K562 (cell line): ENCODE results near the gene TEX14. TPM values are rescaled to one million over a fixed set of nuclear protein-coding genes. Genes with fewer than 3 reads are reported as not detected.

ENCODE experiments used
- ATAC-seq: fragments of 200-7000 bp; cut with Tn5 transposase; 3 replicates; pipeline ENCODE4 v1.9.1; 2020; ENCODE audit warnings: moderate library complexity
- BruUV-seq: library from RNA; stranded (reverse); fragments of 400-500 nt; replicated peaks from 2 replicates; lab custom pipeline; 2021; lab: Mats Ljungman, UMichigan
- CTCF ChIA-PET: fragments of 300-600 bp; formaldehyde crosslinking; extraction: SDS; loops from one replicate; lab custom pipeline; 2021; ENCODE audit warnings: low intra/inter-chr PET ratio; lab: Yijun Ruan, JAX
- POLR2A ChIA-PET: fragments of 300-600, 350-650 bp; sonication (Branson Sonifier 250); formaldehyde crosslinking; extraction: SDS; loops from one replicate; lab custom pipeline; 2021; ENCODE audit warnings: antibody characterized with exemption, inconsistent platforms; lab: Yijun Ruan, JAX
- DNase-seq, 4 experiments: peaks; one replicate each; pipeline versions ENCODE4 v3.0.0 to v3.0.0-alpha.2; 2011 to 2018; ENCODE audit warnings: low spot score in 3 of 4, mixed read lengths in 3 of 4; ENCODE audit errors: extremely low read depth in 1 of 4
- FAIRE-seq: peaks from 2 replicates; lab custom pipeline; 2011; peaks lifted over from hg19 to GRCh38; lab: Jason Lieb, UNC
- H2AFZ ChIP-seq: 2 replicates; pipeline ENCODE4 v1.6.0; 2011; ENCODE audit warnings: low read depth, low read length, control low read depth, inconsistent platforms
- H3K27ac ChIP-seq: fragments of 200-600 bp; 3 replicates; pipeline ENCODE4 v1.8.0; 2011; ENCODE audit warnings: low read depth, mild to moderate bottlenecking, control low read depth, inconsistent platforms, low read length, moderate library complexity, mixed read lengths; ENCODE audit errors: extremely low read depth
- H3K27me3 ChIP-seq, 2 experiments: fragments of 300-600 bp in 1 of 2; 2 replicates in 1 of 2; 3 replicates in 1 of 2; pipeline versions ENCODE4 v1.6.0 to v1.8.0; 2011; ENCODE audit warnings: inconsistent platforms in 2 of 2, low read length in 2 of 2, mild to moderate bottlenecking in 1 of 2, mixed read lengths in 1 of 2, moderate library complexity in 1 of 2; ENCODE audit not compliant: control insufficient read depth in 2 of 2, insufficient read depth in 2 of 2
- H3K36me3 ChIP-seq: fragments of 300-600 bp; 3 replicates; pipeline ENCODE4 v1.8.0; 2011; ENCODE audit warnings: mild to moderate bottlenecking, low read length, inconsistent platforms; ENCODE audit not compliant: control insufficient read depth, insufficient read depth
- H3K4me1 ChIP-seq, 2 experiments: fragments of 200-600 bp in 1 of 2; replicated peaks in 1 of 2; 2 replicates in 1 of 2; 3 replicates in 1 of 2; pipeline versions ENCODE4 v1.5.1 to v1.8.0; 2011; ENCODE audit warnings: inconsistent platforms in 2 of 2, low read length in 2 of 2, mild to moderate bottlenecking in 1 of 2, mixed read lengths in 1 of 2, moderate library complexity in 1 of 2; ENCODE audit not compliant: control insufficient read depth in 2 of 2, insufficient read depth in 2 of 2
- H3K4me2 ChIP-seq: 2 replicates; pipeline ENCODE4 v1.6.1; 2011; ENCODE audit warnings: low read length, control low read depth, inconsistent platforms, mixed read lengths; ENCODE audit not compliant: insufficient read depth
- H3K4me3 ChIP-seq: fragments of 200-600 bp; sonication (generic), shearing (Covaris generic); 2 replicates; pipeline ENCODE4 v1.5.1; 2016; ENCODE audit warnings: control low read depth, inconsistent platforms
- H3K79me2 ChIP-seq: fragments of 200-600 bp; 3 replicates; pipeline ENCODE4 v1.8.0; 2011; ENCODE audit warnings: low read length, inconsistent platforms; ENCODE audit not compliant: control insufficient read depth, insufficient read depth
- H3K9ac ChIP-seq, 2 experiments: 2 replicates each; pipeline versions ENCODE4 v1.6.0 to v1.6.1; 2011; ENCODE audit warnings: low read depth in 2 of 2, low read length in 2 of 2, control low read depth in 1 of 2, inconsistent platforms in 1 of 2, mild to moderate bottlenecking in 1 of 2, mixed read lengths in 1 of 2; ENCODE audit not compliant: insufficient read depth in 1 of 2
- H3K9me1 ChIP-seq: one replicate; pipeline ENCODE4 v1.6.0; 2011; ENCODE audit warnings: inconsistent platforms, mild to moderate bottlenecking, low read length, moderate library complexity; ENCODE audit not compliant: control insufficient read depth, insufficient read depth
- H3K9me3 ChIP-seq: replicated peaks from 2 replicates; pipeline ENCODE4 v1.5.1; 2011; ENCODE audit warnings: low read depth, low read length, inconsistent platforms; ENCODE audit not compliant: control insufficient read depth, insufficient read depth
- H4K20me1 ChIP-seq: replicated peaks from 2 replicates; pipeline ENCODE4 v1.6.1; 2011; ENCODE audit warnings: low read length, inconsistent platforms, mixed read lengths; ENCODE audit not compliant: control insufficient read depth, insufficient read depth
- AFF4 ChIP-seq: sonication (generic); formaldehyde crosslinking; IDR thresholded peaks from 2 replicates; pipeline ENCODE4 v1.8.0; 2023; ENCODE audit warnings: mild to moderate bottlenecking, missing genetic modification reagents
- IRF2 ChIP-seq: sonication (generic); formaldehyde crosslinking; IDR thresholded peaks from 2 replicates; pipeline ENCODE4 v1.8.1; 2022; ENCODE audit warnings: mild to moderate bottlenecking, missing genetic modification reagents
- WGBS: fragments of 100-300 bp; shearing (Covaris generic); methylation state at CpG from one replicate; pipeline ENCODE4 v1.1.6; 2016; ENCODE audit warnings: low coverage, mixed read lengths; ENCODE audit not compliant: insufficient coverage; ENCODE audit errors: missing lambda C conversion rate; 5-methylcytosine and 5-hydroxymethylcytosine counted together
- in situ Hi-C: fragments of 300-500 bp; cut with MboI; formaldehyde crosslinking; loops from 4 replicates; pipeline ENCODE4 v1.15.0; 2018; ENCODE audit warnings: inconsistent platforms, mixed read lengths
- intact Hi-C: fragments of 100-400 bp; cut with micrococcal nuclease; formaldehyde crosslinking; loops from 2 replicates; pipeline ENCODE4 v1.14.2; 2022
- polyA plus RNA-seq, 8 experiments: library from polyadenylated mRNA; depleted of rRNA in 4 of 8; stranded (reverse) in 5 of 8; unstranded in 3 of 8; fragments of >200 nt; fragmentation: Nextera tagmentation in 2 of 8; fragmentation: Illumina TruSeq in 1 of 8; extraction: Ambion mirVana in 2 of 8; extraction: Trizol in 1 of 8; gene quantifications; 2 replicates each; pipeline versions ENCODE4 v1.2.1 to v1.2.3, GENCODE V29; 2011 to 2014; ENCODE audit warnings: inconsistent platforms in 1 of 8, missing spikeins in 1 of 8
- total RNA-seq, 7 experiments: library from RNA; depleted of rRNA in 6 of 7; stranded (reverse); fragments of >200 nt in 6 of 7; fragmentation: Illumina TruSeq in 2 of 7; extraction: Trizol in 2 of 7; gene quantifications; 2 replicates each; pipeline versions ENCODE4 v1.2.1 to v1.2.3, GENCODE V29; 2011 to 2021; ENCODE audit warnings: low replicate concordance in 1 of 7
- TF ChIP-seq, protein P1 (sequence below), 3 experiments: fragments of 200-800 bp in 1 of 3; fragments of 250-450 bp in 1 of 3; fragments of 450-650 bp in 1 of 3; sonication (Bioruptor Pico) in 1 of 3; sonication (Bioruptor generic) in 1 of 3; formaldehyde crosslinking in 1 of 3; IDR thresholded peaks; 2 replicates each; pipeline versions ENCODE4 v1.6.1 to v1.8.0; 2016 to 2022; ENCODE audit warnings: mild to moderate bottlenecking in 2 of 3, missing genetic modification characterization in 2 of 3, missing compliant biosample characterization in 1 of 3, moderate library complexity in 1 of 3

The TEX14 gene
- total and polyA plus RNA-seq, 9 of the 15 experiments (the other 6 are each of a cell fraction or from before 2014, with no cell fraction given), result 0.05 to 0.12 (median 0.09) TPM; not detected in 1

DNA sequence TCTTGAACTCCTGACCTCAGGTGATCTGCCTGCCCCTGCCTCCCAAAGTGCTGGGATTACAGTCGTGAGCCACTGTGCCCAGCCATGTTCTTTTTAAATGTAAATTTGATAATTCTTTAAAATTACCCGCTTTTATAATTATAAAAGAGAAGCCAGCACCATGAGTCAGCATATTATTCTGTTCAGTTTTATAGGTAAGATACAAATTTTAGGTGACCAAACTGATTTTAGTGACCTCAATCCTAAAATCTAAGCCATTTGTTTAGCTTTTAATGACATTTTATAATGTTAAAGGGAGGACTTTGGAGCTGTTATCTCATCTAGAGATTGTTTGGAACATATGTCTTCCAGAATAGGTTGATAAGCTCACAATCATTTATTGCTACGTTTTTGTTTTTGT, 43.0 kb upstream of the TEX14 start (continued):
- no peak for TF ChIP-seq AFF4 (CRISPR knock-in tag)

- in situ Hi-C loops, result no loop called here
- Histone ChIP-seq H3K4me1 (no peaks in the 10 kb centered on the region), H4K20me1 (no peaks in the 10 kb centered on the region), H3K27ac (no peak overlapping the region), H3K36me3 (peaks cover 11% of the 10 kb centered on the region; the same call in 1 of the 3 replicates), H3K9ac (no peak overlapping the region), H3K79me2 (no peaks in the 10 kb centered on the region), H3K27me3 (no peaks in the 10 kb centered on the region), H3K4me2 (no peak overlapping the region), H2AFZ (no peak overlapping the region), H3K4me3 (no peak overlapping the region), H3K9me3 (no peaks in the 10 kb centered on the region), H3K9me1 (no peaks in the 10 kb centered on the region)
- no TSS peak for BruUV-seq
- TF ChIP-seq, protein P1, sequence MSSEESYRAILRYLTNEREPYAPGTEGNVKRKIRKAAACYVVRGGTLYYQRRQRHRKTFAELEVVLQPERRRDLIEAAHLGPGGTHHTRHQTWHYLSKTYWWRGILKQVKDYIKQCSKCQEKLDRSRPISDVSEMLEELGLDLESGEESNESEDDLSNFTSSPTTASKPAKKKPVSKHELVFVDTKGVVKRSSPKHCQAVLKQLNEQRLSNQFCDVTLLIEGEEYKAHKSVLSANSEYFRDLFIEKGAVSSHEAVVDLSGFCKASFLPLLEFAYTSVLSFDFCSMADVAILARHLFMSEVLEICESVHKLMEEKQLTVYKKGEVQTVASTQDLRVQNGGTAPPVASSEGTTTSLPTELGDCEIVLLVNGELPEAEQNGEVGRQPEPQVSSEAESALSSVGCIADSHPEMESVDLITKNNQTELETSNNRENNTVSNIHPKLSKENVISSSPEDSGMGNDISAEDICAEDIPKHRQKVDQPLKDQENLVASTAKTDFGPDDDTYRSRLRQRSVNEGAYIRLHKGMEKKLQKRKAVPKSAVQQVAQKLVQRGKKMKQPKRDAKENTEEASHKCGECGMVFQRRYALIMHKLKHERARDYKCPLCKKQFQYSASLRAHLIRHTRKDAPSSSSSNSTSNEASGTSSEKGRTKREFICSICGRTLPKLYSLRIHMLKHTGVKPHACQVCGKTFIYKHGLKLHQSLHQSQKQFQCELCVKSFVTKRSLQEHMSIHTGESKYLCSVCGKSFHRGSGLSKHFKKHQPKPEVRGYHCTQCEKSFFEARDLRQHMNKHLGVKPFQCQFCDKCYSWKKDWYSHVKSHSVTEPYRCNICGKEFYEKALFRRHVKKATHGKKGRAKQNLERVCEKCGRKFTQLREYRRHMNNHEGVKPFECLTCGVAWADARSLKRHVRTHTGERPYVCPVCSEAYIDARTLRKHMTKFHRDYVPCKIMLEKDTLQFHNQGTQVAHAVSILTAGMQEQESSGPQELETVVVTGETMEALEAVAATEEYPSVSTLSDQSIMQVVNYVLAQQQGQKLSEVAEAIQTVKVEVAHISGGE (CRISPR knock-in tag; IDR thresholded peaks at IDR 0.05), result peak in 1 of 3 experiments; percentile 62; a peak in 1 of 6 replicates
- TF ChIP-seq IRF2, result no peak
- CTCF ChIA-PET, result no interaction called here
- no peak for DNase-seq
- POLR2A ChIA-PET, result interaction anchor here (1.1 to 1.3 kb wide), 2 partner anchors 16 to 36 kb away, joined by 3 read pairs; no protein-coding TSS in a partner anchor
- no peak for FAIRE-seq
- intact Hi-C loops, result no loop called here
- ATAC-seq, result no peak
- 93% methylated on average over 3 of the region's 3 CpGs for WGBS
Measured at GRCh38 chr17:58734040-58734439, 42.2 kb upstream of the TEX14 start.
